ENCODE results near the gene HNRNPL. TPM values are rescaled to one million over a fixed set of nuclear protein-coding genes. Genes with fewer than 3 reads are reported as not detected.
A peak's percentile ranks its signal among the peaks of the same experiment; 100 is the strongest.

The HNRNPL gene
- 190 TPM for total RNA-seq

DNA sequence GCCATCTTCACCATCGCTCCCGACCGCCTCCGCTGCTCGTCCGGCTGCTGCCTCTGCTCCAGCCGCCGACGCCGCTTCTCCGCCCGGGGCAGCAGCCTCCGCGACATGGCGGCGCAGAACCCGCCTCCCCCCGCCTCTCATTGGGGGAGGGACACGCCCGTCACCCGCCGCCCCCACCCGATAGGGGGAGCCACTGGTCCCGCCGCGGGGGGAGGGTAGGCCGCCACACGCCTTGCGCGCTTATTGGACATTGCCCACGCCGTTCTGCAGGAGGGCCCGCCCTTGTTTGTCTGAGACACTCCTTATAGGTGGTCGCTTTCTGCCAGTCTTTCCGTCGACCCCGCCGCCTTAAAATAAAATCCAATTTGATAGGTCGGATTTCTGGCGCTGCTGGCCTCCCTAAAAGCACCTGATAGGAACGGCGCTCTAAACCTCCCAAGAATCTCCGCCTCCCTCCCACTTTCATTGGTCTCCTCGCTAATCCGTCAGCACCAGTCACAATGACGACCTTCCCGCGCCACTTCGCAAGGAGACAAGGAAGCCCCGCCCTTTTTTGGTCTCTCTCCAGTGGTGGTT, at the start of gene HNRNPL:
HNRNPL (minus strand) TSS at position 127 of the 576 bp plus-strand sequence; CDS start at position 107, 20 bp downstream.
- Histone ChIP-seq H3K4me3 (peak within 1 kb of the TSS; percentile 93 to 99), H3K9me3 (no peaks in the 10 kb centered on the region), H3K27me3 (no peaks in the 10 kb centered on the region), H3K27ac (peak within 1 kb of the TSS; percentile 100), H3K4me1 (peaks cover 53% of the 10 kb centered on the region), H3K36me3 (peaks cover 11 to 28% of the 10 kb centered on the region in 2 donors)
- TF ChIP-seq, protein P1, sequence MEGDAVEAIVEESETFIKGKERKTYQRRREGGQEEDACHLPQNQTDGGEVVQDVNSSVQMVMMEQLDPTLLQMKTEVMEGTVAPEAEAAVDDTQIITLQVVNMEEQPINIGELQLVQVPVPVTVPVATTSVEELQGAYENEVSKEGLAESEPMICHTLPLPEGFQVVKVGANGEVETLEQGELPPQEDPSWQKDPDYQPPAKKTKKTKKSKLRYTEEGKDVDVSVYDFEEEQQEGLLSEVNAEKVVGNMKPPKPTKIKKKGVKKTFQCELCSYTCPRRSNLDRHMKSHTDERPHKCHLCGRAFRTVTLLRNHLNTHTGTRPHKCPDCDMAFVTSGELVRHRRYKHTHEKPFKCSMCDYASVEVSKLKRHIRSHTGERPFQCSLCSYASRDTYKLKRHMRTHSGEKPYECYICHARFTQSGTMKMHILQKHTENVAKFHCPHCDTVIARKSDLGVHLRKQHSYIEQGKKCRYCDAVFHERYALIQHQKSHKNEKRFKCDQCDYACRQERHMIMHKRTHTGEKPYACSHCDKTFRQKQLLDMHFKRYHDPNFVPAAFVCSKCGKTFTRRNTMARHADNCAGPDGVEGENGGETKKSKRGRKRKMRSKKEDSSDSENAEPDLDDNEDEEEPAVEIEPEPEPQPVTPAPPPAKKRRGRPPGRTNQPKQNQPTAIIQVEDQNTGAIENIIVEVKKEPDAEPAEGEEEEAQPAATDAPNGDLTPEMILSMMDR (IDR thresholded peaks at IDR 0.05): peak in 2 of 3 experiments; percentile 36
- peak in 1 of 2 donors; percentile 71 for TF ChIP-seq POLR2AphosphoS5 (IDR thresholded peaks at IDR 0.05; ENCODE audit: insufficient read depth in 1 of 2, low read depth in 1 of 2)
- TF ChIP-seq POLR2A (IDR thresholded peaks at IDR 0.05): peak in 1 of 2 donors; percentile 97
- DNase-seq (ENCODE audit: extremely low spot score in 2 of 2): peak; percentile 100
- intact Hi-C loops (cut with DNase I): loop anchor here (5.0 kb wide), 1 partner anchor 203 kb away; the partner anchor contains the start of gene ACTN4

DNA sequence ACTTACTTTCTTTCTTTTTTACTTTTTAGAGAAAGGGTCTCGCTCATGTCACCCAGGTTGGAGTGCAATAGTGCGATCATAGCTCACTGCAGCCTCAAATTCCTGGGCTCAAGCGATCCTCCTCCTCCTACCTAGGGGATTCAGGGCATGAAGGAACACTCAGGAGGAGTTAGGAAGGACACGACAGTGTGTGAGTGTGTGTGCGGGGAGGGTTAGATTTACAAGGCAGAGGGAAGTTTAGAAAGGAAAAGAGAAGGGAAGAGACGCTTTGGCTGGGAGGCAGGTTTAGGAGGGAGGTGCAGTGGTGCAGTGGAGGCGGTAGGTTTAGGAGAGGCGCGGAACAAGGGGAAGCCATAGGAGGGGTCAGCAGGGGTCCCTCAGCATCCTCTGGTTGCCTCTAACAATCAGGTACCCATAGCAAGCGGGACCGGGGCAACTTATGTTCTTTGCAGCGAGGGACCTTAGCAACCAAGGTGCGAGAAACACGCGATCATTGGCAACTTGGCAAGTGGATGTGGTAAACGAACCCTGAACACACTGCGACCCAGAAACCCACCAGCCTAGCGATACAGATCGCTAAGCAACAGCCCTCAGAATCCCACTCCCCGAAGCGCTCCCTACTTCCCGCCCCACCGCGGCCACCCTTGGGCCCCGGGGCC, 49.1 kb upstream of the HNRNPL start:
- Histone ChIP-seq H3K9me3 (no peaks in the 10 kb centered on the region), H3K4me1 (peaks cover 35% of the 10 kb centered on the region), H3K4me3 (peak overlapping the region; percentile 66 to 96), H3K27me3 (no peaks in the 10 kb centered on the region), H3K36me3 (no peaks in the 10 kb centered on the region), H3K27ac (peak overlapping the region; percentile 93)
- TF ChIP-seq POLR2A (IDR thresholded peaks at IDR 0.05) (no peak), POLR2AphosphoS5 (IDR thresholded peaks at IDR 0.05; ENCODE audit: insufficient read depth in 1 of 2, low read depth in 1 of 2) (no peak)
- TF ChIP-seq, protein P1 (IDR thresholded peaks at IDR 0.05): no peak
- intact Hi-C loops (cut with DNase I): no loop called here
- DNase-seq (ENCODE audit: extremely low spot score in 2 of 2): no peak

DNA sequence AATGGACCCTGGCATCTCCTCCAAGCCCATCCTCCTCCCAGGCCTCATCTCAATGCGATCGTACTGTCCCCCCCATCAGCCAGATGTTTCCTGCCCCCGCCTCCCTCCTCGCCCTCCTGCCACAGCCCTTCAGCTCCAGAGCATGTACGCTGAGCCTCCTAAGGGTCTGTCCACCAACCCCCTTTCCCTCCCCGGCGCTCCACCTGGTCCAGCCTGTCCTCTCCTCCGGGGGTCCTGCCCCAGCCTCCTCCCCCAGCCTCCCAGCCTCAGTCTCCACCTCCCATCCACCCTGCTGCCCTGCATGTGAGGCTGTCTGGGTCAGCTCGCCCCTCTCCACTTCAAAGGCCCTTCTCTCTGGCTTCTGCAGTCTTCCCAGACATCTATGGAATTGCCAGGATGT, 45.2 kb upstream of the HNRNPL start:
- H3K27me3 ChIP-seq: no peaks in the 10 kb centered on the region
- no peaks in the 10 kb centered on the region for H3K9me3 ChIP-seq
- H3K4me3 ChIP-seq: no peak overlapping the region
- H3K4me1 ChIP-seq: peaks cover 19% of the 10 kb centered on the region
- no peak overlapping the region for H3K27ac ChIP-seq
- no peak for TF ChIP-seq POLR2A (IDR thresholded peaks at IDR 0.05)
- TF ChIP-seq, protein P1 (IDR thresholded peaks at IDR 0.05): no peak
- no peak for TF ChIP-seq POLR2AphosphoS5 (IDR thresholded peaks at IDR 0.05; ENCODE audit: insufficient read depth in 1 of 2, low read depth in 1 of 2)
- intact Hi-C loops (cut with DNase I): no loop called here
- H3K36me3 ChIP-seq: peaks cover 0 to 9% of the 10 kb centered on the region in 2 donors
- no peak for DNase-seq (ENCODE audit: extremely low spot score in 2 of 2)

DNA sequence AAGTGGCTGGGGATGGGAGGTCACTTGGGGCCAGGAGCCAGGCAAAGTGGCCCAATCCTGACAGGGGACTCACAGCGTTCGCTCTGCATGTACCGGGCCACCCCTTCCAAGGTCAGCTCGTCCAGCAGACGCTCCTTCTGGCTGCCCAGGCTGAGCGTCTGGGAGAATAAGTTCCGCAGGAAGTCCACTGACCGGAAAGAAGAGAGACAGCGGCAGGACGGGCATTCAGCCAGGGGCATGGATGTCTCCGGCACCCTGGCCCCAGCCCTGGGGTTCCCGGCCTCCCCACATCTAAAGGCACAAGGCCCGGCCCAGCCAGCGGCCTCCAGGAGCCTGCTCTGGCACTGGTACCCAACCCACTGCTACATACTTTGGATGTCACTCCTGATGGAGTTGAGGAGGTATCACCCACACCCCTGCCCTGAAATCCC, 43.6 kb upstream of the HNRNPL start:
- H3K4me3 ChIP-seq: no peak overlapping the region
- peaks cover 0 to 26% of the 10 kb centered on the region in 2 donors for H3K36me3 ChIP-seq
- intact Hi-C loops (cut with DNase I): no loop called here
- no peaks in the 10 kb centered on the region for H3K9me3 ChIP-seq
- no peak for TF ChIP-seq POLR2AphosphoS5 (IDR thresholded peaks at IDR 0.05; ENCODE audit: insufficient read depth in 1 of 2, low read depth in 1 of 2)
- TF ChIP-seq, protein P1 (IDR thresholded peaks at IDR 0.05): no peak
- TF ChIP-seq POLR2A (IDR thresholded peaks at IDR 0.05): no peak
- no peaks in the 10 kb centered on the region for H3K27me3 ChIP-seq
- DNase-seq (ENCODE audit: extremely low spot score in 2 of 2): no peak
- H3K27ac ChIP-seq: no peak overlapping the region
- peaks cover 14% of the 10 kb centered on the region for H3K4me1 ChIP-seq

DNA sequence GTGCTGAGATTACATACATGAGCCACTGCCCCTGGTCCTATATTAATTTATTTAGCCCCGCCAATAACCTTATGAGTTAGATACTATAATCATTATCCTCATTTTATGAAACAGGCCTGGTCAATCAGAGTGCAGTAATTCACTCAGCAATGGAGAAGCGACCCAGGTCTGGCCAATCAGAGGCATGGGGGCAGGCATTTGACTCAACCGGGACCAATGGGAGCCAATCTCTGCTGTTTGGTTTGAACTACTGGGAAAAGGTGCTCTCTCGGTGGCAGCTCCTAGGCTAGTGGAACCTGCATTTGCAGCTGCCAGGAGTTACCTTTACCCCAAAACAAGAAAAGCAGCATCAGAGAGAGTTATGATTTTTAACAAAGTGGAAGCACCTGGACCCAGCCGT, 43.1 kb upstream of the HNRNPL start:
- Histone ChIP-seq H3K9me3 (no peaks in the 10 kb centered on the region), H3K36me3 (peaks cover 0 to 30% of the 10 kb centered on the region in 2 donors), H3K27ac (no peak overlapping the region), H3K4me3 (no peak overlapping the region), H3K27me3 (no peaks in the 10 kb centered on the region), H3K4me1 (peaks cover 9% of the 10 kb centered on the region)
- DNase-seq (ENCODE audit: extremely low spot score in 2 of 2): no peak
- no peak for TF ChIP-seq POLR2AphosphoS5 (IDR thresholded peaks at IDR 0.05; ENCODE audit: insufficient read depth in 1 of 2, low read depth in 1 of 2)
- no peak for TF ChIP-seq POLR2A (IDR thresholded peaks at IDR 0.05)
- intact Hi-C loops (cut with DNase I): no loop called here
